Measurements from ENCODE around the gene MIF4GD.

DNA sequence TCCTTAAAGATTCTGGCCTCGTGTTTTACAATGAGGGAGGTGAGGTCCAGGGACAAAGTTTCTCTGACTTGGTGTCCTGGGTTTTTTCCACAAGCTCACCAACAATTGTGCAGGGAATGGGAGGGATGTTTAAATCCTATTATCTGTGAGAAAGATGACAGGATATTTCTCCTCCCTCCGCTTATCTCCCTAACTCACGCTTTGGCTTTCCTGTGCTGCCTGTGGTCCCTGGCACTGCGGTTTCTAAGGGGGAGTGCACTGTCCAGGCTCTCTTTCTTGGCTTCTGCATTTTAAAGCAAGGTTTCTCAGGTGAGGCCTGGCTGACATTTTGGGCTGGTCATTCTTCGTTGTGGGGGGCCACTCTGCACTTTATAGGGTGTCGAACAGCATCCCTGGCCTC lies 26.0 kb downstream of the MIF4GD start:
- TF ChIP-seq, protein P1, sequence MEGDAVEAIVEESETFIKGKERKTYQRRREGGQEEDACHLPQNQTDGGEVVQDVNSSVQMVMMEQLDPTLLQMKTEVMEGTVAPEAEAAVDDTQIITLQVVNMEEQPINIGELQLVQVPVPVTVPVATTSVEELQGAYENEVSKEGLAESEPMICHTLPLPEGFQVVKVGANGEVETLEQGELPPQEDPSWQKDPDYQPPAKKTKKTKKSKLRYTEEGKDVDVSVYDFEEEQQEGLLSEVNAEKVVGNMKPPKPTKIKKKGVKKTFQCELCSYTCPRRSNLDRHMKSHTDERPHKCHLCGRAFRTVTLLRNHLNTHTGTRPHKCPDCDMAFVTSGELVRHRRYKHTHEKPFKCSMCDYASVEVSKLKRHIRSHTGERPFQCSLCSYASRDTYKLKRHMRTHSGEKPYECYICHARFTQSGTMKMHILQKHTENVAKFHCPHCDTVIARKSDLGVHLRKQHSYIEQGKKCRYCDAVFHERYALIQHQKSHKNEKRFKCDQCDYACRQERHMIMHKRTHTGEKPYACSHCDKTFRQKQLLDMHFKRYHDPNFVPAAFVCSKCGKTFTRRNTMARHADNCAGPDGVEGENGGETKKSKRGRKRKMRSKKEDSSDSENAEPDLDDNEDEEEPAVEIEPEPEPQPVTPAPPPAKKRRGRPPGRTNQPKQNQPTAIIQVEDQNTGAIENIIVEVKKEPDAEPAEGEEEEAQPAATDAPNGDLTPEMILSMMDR (IDR thresholded peaks at IDR 0.05; ENCODE audit: low read length), result no peak
- TF ChIP-seq EZH2phosphoT487 (IDR thresholded peaks at IDR 0.05; ENCODE audit: low read length), result no peak
- TF ChIP-seq EZH2 (optimal IDR thresholded peaks at IDR 0.05; ENCODE audit: low read depth, low read length), result no peak

All from MM.1S (cell line).